GM12874 (cell line): ENCODE results near the gene DCT.

ENCODE experiments used
- CTCF ChIP-seq: IDR thresholded peaks from 2 replicates; pipeline ENCODE4 v1.5.1; 2011; ENCODE audit warnings: low read depth, mild to moderate bottlenecking, control low read depth, low read length, moderate library complexity; ENCODE audit not compliant: insufficient read depth

Gene DCT

DNA sequence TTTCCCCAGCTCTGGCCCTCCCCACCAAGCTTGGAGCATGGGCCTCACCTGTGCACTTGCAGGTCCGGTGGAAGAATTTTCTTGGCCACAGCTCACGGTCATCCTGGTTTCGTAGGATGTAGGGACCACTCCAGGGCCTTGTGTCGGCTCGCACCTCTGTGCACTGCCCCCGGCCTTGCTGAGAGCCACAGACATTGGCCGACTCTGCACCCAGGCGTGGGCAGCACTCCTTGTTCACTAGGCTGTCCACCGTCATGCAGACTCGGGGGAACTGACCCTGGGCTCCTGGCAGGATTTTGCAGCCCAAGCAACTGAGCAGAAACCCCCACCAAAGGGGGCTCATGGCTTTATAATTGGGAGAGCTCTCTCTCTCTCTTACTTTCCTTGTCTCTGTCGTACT lies 569 bp downstream of the DCT start:
- TF ChIP-seq CTCF = no peak

DNA sequence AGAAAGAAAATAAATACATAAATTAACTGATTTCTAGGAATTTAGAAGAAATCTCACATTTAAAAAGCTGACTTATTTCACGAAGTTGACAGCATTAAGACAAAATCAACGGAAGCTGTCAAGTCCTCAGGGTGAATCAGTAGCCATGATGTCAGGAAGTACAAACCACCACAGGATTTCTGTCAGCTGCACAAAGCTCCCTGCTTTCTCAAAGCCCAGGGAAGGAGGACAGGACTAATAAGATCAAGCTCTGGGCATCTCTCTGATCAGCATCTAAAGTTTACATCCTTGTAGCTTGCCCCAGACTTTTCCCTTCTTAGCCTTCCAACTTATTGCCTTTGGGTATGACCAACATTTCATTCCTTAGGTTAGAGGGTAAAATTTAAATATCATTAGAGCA lies 9.4 kb downstream of the DCT start:
- TF ChIP-seq CTCF = no peak

GRCh38 chr13:94464771-94465170 lies 14.7 kb downstream of the DCT start:
- TF ChIP-seq CTCF = no peak

DNA sequence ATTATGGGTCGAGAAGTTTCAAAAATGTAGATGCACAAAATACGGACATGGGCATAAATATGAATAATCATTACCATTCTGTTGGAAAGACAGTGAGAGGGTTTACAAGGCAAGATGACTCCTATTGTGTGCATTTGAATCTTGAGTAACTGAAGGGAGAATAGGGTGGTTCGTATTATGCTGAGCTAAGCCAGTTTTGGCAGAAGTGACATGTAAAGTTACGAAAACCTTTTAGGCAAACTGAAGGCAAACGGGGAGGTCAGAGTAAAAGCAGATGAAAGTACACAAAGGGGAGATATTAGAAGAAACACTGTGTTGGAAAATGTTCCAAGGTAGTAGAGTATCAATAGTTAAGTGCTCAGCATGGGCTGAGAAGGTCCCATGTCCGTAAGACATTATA lies 16.8 kb downstream of the DCT start:
- no peak for TF ChIP-seq CTCF

DNA sequence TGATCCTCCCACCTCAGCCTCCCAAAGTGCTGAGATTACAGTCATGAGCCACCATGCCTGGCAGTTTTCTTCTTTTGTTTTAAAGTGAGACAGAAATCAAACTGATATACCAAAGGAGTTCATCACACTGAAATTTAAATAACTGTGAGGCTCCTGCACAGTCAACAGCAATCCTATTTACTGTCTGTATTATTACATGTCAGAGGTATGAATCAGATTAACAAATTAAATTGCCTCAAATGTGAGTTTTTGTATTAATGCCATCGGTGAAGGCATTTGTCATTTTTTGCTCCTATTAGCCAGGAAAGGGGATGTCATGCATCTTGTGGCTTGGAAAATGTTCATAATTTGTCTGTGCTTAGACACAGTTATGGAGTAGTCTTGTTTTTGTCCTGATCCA lies 20.4 kb downstream of the DCT start:
- no peak for TF ChIP-seq CTCF

DNA sequence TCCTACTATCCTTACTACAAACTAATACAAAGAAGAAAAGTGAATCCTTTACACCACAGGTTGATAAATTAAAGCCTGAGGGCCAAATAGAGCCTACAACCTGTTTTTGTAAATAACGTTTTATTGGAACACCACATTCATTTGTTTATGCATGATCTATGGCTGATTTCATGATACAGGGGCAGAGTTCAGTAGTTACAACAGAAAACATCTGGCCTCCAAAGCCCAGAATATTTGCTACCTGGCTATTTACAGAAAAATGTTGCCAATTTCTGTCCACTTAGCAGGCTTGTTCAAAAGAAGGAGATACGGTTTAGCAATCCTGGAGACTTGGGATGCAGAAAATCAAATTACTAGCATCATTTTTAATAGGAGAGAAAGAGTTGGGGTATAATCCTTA lies 24.1 kb downstream of the DCT start:
- TF ChIP-seq CTCF = no peak

- no peak for TF ChIP-seq CTCF
Measured at GRCh38 chr13:94454906-94455305, 24.6 kb downstream of the DCT start.

GRCh38 chr13:94454334-94454733 lies 25.1 kb downstream of the DCT start:
- TF ChIP-seq CTCF = no peak
